Endodermal cell (in vitro differentiated cells): ENCODE data around the gene GHDC. TPM values are rescaled to one million over a fixed set of nuclear protein-coding genes. Genes with fewer than 3 reads are reported as not detected.

Experiments used
- DNase-seq: peaks from one replicate; pipeline ENCODE4 v3.0.0-alpha.2; 2017
- H3K27ac ChIP-seq: 2 replicates; pipeline ENCODE4 v1.5.1; 2013; ENCODE audit warnings: mild to moderate bottlenecking, low read depth, low read length, moderate library complexity
- H3K27me3 ChIP-seq: 2 replicates; pipeline ENCODE4 v1.6.1; 2013; ENCODE audit warnings: mild to moderate bottlenecking, low read length, moderate library complexity; ENCODE audit not compliant: insufficient read depth, control insufficient read depth, poor library complexity, severe bottlenecking
- H3K36me3 ChIP-seq: 2 replicates; pipeline ENCODE4 v1.7.0; 2013; ENCODE audit warnings: mild to moderate bottlenecking, low read length, moderate library complexity; ENCODE audit not compliant: control insufficient read depth, insufficient read depth
- H3K4me1 ChIP-seq: one replicate; pipeline ENCODE4 v1.7.0; 2013; ENCODE audit warnings: low read length; ENCODE audit not compliant: control insufficient read depth, insufficient read depth
- H3K4me3 ChIP-seq: 2 replicates; pipeline ENCODE4 v1.5.1; 2013; ENCODE audit warnings: mild to moderate bottlenecking, low read length, moderate library complexity
- H3K9ac ChIP-seq: 2 replicates; pipeline ENCODE4 v1.6.1; 2013; ENCODE audit warnings: mild to moderate bottlenecking, low read length, moderate library complexity; ENCODE audit not compliant: poor library complexity, severe bottlenecking; ENCODE audit errors: extremely low read depth
- H3K9me3 ChIP-seq: 2 replicates; pipeline ENCODE4 v1.6.1; 2013; ENCODE audit warnings: mild to moderate bottlenecking, low read length, moderate library complexity; ENCODE audit not compliant: control insufficient read depth
- H3K27ac Mint-ChIP-seq: 2 replicates; pipeline ENCODE4 v1.8.0; 2020; ENCODE audit warnings: mixed read lengths
- H3K27me3 Mint-ChIP-seq: 2 replicates; pipeline ENCODE4 v1.8.0; 2021; ENCODE audit warnings: mild to moderate bottlenecking, mixed read lengths; ENCODE audit not compliant: insufficient read depth
- H3K36me3 Mint-ChIP-seq: 2 replicates; pipeline ENCODE4 v1.8.0; 2020; ENCODE audit warnings: low read depth, mixed read lengths
- H3K4me1 Mint-ChIP-seq: 2 replicates; pipeline ENCODE4 v1.8.0; 2020; ENCODE audit warnings: mixed read lengths
- H3K4me3 Mint-ChIP-seq: 2 replicates; pipeline ENCODE4 v1.8.0; 2020; ENCODE audit warnings: mild to moderate bottlenecking, moderate library complexity, mixed read lengths
- H3K9me3 Mint-ChIP-seq: 2 replicates; pipeline ENCODE4 v1.8.0; 2020; ENCODE audit warnings: mild to moderate bottlenecking, mixed read lengths
- WGBS, 2 experiments: methylation state at CpG; one replicate each; pipeline versions ENCODE4 v1.1.5 to v1.1.7; 2013; ENCODE audit warnings: missing lambda C conversion rate in 2 of 2, mixed read lengths in 1 of 2; ENCODE audit not compliant: insufficient coverage in 1 of 2, insufficient read length in 1 of 2; 5-methylcytosine and 5-hydroxymethylcytosine counted together
- total RNA-seq, 2 donors: library from RNA; stranded (reverse); fragmentation: NEBNext Ultra II Directional in 1 of 2; extraction: Animal tissue kit (Norgen Biotek cat#: 25700) in 1 of 2; gene quantifications; 2 replicates in 1 of 2; 3 replicates in 1 of 2; pipeline ENCODE4 v1.2.1, GENCODE V29; 2021
- TF ChIP-seq, protein P1 (sequence below): fragments of 200-600 bp; sonication (generic); conservative IDR thresholded peaks from 2 replicates; pipeline ENCODE4 v1.5.0; 2021; ENCODE audit warnings: antibody characterized with exemption, mild to moderate bottlenecking

GHDC gene
- total RNA-seq, 2 donors from 2014 or later: 4.4 to 8.4 TPM

DNA sequence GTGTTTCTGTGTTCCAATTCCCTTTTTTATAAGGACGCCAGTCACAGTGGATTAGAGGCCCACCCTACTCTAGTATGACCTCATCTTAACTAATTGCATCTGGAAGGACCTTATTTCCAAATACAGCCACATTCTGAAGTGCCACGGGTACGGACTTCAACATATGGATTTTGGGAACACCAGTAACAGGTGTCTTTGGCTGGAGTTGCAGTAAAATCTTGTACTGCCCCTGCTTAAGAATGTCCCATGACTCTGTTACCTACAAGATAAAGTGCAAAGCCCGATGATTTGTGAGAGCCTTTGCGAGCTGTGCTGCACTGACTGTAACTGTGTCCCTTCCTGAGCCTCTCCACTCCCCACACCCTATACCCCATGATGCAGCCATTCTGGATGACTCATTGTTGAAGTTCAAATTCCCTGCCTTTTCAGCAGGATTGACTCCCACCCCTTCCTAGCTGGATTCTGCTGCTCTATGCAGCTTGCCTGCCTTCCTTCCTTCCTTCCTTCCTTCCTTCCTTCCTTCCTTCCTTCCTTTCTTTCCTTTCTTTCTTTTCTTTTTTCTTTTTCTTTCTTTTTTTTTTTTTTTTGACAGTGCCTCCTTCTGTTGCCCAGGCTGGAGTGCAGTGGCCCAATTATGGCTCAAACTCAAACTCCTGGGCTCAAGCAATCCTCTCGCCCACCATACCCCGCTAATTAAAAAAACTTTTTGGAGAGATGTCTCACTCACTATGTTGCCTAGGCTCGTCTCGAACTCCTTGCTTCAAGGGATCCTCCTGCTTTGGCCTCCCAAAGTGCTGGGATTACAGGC lies 11.2 kb downstream of the GHDC start:
- peak overlapping the region; percentile 65 for H3K4me3 Mint-ChIP-seq
- no peak overlapping the region for H3K27ac Mint-ChIP-seq
- H3K27me3 Mint-ChIP-seq: peaks cover 77% of the 10 kb centered on the region
- no peaks in the 10 kb centered on the region for H3K9me3 Mint-ChIP-seq
- H3K9ac ChIP-seq: no peak overlapping the region
- H3K27me3 ChIP-seq: peaks cover 67% of the 10 kb centered on the region
- H3K27ac ChIP-seq: no peak overlapping the region
- TF ChIP-seq, protein P1, sequence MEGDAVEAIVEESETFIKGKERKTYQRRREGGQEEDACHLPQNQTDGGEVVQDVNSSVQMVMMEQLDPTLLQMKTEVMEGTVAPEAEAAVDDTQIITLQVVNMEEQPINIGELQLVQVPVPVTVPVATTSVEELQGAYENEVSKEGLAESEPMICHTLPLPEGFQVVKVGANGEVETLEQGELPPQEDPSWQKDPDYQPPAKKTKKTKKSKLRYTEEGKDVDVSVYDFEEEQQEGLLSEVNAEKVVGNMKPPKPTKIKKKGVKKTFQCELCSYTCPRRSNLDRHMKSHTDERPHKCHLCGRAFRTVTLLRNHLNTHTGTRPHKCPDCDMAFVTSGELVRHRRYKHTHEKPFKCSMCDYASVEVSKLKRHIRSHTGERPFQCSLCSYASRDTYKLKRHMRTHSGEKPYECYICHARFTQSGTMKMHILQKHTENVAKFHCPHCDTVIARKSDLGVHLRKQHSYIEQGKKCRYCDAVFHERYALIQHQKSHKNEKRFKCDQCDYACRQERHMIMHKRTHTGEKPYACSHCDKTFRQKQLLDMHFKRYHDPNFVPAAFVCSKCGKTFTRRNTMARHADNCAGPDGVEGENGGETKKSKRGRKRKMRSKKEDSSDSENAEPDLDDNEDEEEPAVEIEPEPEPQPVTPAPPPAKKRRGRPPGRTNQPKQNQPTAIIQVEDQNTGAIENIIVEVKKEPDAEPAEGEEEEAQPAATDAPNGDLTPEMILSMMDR: no peak
- peak overlapping the region; percentile 76 for H3K4me3 ChIP-seq
- 75 to 85% methylated on average over 8 to 9 of the region's 9 CpGs for WGBS, 2 experiments
- H3K9me3 ChIP-seq: no peaks in the 10 kb centered on the region
- peaks cover 8% of the 10 kb centered on the region for H3K4me1 Mint-ChIP-seq
- H3K4me1 ChIP-seq: peaks cover 4% of the 10 kb centered on the region
- DNase-seq: no peak
- H3K36me3 ChIP-seq: no peaks in the 10 kb centered on the region
- no peaks in the 10 kb centered on the region for H3K36me3 Mint-ChIP-seq

DNA sequence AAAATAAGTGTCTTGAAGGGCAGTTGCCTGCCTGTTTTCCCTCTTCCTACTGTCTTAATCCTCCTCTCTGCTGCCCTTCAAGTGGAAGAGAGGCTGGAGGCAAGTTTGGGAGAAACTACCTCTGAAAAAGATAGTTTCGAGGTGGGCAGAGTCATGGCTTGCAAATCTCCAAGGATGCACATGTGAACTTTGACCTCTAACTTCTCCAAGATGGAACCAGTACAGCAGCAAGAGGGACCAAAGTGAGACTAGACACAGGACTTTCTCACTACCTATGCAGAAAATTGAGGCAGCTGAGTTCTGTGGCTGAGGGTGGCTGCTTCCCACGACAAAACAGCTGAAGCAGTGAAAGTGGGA lies 12.5 kb downstream of the GHDC start:
- TF ChIP-seq, protein P1: no peak
- no peaks in the 10 kb centered on the region for H3K36me3 ChIP-seq
- H3K4me3 ChIP-seq: no peak overlapping the region
- peaks cover 4% of the 10 kb centered on the region for H3K4me1 ChIP-seq
- no peak overlapping the region for H3K27ac ChIP-seq
- H3K9ac ChIP-seq: no peak overlapping the region
- H3K9me3 Mint-ChIP-seq: no peaks in the 10 kb centered on the region
- 86% methylated on average over 2 of the region's 2 CpGs; no CpG with 5 or more reads in 1 of the 2 experiments for WGBS, 2 experiments
- peaks cover 69% of the 10 kb centered on the region for H3K27me3 ChIP-seq
- H3K4me3 Mint-ChIP-seq: no peak overlapping the region
- H3K27ac Mint-ChIP-seq: no peak overlapping the region
- DNase-seq: no peak
- no peaks in the 10 kb centered on the region for H3K36me3 Mint-ChIP-seq
- H3K9me3 ChIP-seq: no peaks in the 10 kb centered on the region
- H3K4me1 Mint-ChIP-seq: peaks cover 8% of the 10 kb centered on the region
- peaks cover 82% of the 10 kb centered on the region for H3K27me3 Mint-ChIP-seq

DNA sequence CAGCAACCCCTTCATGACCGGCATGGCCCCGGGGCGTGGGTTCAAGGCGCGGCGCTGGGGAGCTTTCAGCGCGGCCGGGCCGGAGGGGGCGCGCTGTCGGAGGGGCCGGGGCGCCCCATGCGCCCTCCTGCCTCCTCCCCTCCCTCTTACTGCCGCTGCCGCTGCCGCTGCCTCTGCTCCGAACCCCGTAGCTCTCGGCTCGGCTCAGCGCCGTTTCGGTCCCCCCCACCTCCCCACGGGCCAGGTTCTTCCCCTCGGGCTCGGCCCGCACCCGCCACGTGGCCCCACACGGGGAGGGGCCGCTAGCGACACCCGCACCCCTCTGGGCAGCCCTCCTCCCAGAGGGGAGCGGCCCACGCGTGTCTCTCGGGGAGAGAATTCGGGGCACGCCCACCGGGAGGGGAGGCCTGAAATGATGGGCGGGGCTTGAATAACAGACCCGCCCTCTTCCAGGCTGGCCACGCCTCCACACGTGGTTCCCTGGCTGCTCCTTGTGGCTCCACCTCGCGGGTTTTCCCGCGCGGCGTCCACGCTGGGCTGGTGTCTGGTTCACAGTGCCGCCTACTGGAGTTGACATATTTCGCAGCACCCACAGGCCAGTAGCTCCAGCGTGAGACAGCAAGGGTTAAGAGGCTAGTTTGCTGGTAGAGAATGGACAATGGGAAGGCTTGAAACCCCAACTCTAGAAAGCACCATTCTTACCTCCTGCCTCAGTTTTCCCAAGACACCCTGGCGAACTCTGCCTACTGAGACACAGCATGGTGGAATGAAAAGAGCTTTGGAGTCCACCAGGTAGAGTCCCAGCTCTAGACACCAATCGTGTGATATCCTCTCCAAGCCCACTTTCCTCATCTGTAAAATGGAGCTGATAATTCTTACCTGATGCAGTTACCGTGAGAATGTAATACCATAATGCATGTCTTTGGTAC lies 13.1 kb downstream of the GHDC start, which contains the start of gene KCNH4:
Gene KCNH4, minus strand, starts transcription at position 221 of the 929 bp plus-strand sequence. Its CDS starts 197 bp downstream, at position 24.
- 6 to 13% methylated on average over 22 to 60 of the region's 60 CpGs for WGBS, 2 experiments
- H3K36me3 Mint-ChIP-seq: no peaks in the 10 kb centered on the region
- peak within 1 kb of the TSS; percentile 68 for H3K4me3 ChIP-seq
- DNase-seq: peak; percentile 91
- H3K27ac Mint-ChIP-seq: no peak within 1 kb of the TSS
- H3K9ac ChIP-seq: no peak within 1 kb of the TSS
- no peaks in the 10 kb centered on the region for H3K9me3 Mint-ChIP-seq
- H3K4me1 Mint-ChIP-seq: peaks cover 8% of the 10 kb centered on the region
- H3K4me3 Mint-ChIP-seq: peak within 1 kb of the TSS; percentile 53
- peaks cover 4% of the 10 kb centered on the region for H3K4me1 ChIP-seq
- TF ChIP-seq, protein P1: peak; percentile 65
- no peaks in the 10 kb centered on the region for H3K9me3 ChIP-seq
- H3K36me3 ChIP-seq: no peaks in the 10 kb centered on the region
- H3K27ac ChIP-seq: no peak within 1 kb of the TSS
- H3K27me3 Mint-ChIP-seq: peaks cover 80% of the 10 kb centered on the region
- H3K27me3 ChIP-seq: peaks cover 69% of the 10 kb centered on the region
